WI38 (cell line): ENCODE measurements around the gene RSU1.

ENCODE experiments used
- H3K4me3 ChIP-seq: 2 replicates; pipeline ENCODE4 v1.5.1; 2011; ENCODE audit warnings: low read depth, mild to moderate bottlenecking, control low read depth, low read length
- TF ChIP-seq, protein P1 (sequence below): IDR thresholded peaks from 2 replicates; pipeline ENCODE4 v1.5.1; 2012; ENCODE audit warnings: low read depth, mild to moderate bottlenecking, control low read depth, low read length

Gene RSU1

DNA sequence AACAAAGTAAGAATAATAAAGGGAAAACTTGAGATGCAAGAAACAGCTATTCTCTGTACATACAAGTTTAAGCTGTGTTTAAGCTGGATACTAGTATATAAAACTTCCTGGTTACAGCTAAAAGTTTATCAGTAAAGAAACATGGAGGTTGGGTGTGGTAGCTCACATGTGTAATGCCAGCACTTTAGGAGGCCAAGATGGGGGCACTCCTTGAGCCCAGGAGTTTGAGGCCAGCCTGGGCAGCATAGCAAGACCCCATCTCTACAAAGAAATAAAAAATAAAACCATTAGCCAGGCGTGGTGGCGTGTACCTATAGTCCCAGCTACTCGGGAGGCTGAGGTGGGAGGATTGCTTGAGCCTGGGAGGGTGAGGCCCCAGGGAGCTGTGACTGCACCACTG is 3.2 kb downstream of the RSU1 start:
- no peak overlapping the region for H3K4me3 ChIP-seq
- TF ChIP-seq, protein P1, sequence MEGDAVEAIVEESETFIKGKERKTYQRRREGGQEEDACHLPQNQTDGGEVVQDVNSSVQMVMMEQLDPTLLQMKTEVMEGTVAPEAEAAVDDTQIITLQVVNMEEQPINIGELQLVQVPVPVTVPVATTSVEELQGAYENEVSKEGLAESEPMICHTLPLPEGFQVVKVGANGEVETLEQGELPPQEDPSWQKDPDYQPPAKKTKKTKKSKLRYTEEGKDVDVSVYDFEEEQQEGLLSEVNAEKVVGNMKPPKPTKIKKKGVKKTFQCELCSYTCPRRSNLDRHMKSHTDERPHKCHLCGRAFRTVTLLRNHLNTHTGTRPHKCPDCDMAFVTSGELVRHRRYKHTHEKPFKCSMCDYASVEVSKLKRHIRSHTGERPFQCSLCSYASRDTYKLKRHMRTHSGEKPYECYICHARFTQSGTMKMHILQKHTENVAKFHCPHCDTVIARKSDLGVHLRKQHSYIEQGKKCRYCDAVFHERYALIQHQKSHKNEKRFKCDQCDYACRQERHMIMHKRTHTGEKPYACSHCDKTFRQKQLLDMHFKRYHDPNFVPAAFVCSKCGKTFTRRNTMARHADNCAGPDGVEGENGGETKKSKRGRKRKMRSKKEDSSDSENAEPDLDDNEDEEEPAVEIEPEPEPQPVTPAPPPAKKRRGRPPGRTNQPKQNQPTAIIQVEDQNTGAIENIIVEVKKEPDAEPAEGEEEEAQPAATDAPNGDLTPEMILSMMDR, result no peak

DNA sequence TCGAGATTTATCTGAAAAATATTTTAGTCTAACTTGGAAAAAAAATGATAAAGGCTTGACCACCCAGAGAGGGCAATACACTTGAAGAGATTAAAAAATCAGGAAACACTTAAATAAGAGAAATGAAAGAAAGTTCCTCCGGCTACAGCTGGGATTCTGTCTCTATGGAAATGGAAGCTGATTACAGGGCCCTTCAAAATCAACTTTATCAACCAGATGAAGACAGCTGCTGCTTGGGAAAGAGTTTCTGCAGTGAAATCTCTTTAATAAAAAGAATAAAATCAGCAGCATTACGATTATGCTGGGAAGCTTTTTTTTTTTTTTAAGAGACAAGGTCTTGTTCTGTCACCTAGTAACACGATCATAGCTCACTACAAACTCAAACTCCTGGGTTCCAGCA is 4.5 kb downstream of the RSU1 start:
- H3K4me3 ChIP-seq, result no peak overlapping the region
- TF ChIP-seq, protein P1, result no peak

DNA sequence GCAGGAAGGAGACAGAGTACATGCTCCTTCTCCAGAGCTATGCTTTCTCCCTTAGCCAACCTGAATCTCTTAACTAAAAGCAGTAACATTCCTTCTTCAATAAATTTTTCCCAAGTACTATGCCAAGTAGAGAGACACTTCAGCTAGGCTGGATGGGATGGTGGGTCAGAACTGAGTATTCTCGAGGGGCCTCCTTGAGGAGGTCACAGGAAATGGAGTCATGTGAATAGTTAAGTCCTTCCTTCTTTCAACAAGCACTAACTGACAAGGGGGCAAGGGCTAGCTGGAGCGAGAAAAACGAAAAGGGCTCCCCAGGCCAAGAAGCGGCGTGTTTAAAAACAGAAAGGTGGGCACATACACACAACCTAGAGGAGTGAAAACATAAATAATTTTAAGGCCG is 5.5 kb downstream of the RSU1 start:
- H3K4me3 ChIP-seq, result no peak overlapping the region
- TF ChIP-seq, protein P1, result no peak

DNA sequence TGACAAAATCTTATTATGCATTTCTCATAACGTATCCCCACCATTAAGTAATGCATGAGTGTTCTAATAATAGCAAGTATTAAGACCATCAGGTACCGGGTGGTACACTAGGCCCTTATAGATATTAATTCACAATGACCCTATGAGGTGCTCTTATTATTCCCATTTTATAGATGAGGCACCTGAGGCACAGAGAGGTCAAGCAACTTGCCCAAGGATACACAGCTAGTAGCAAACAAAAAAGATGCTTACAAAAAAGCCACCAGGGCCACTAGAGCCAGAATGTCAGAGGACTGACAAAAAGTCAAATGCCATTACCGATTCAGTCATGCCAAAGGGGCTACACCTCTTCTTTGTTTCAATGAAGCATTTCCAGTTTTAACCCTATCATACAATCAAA is 5.9 kb downstream of the RSU1 start:
- TF ChIP-seq, protein P1, result no peak
- no peak overlapping the region for H3K4me3 ChIP-seq

DNA sequence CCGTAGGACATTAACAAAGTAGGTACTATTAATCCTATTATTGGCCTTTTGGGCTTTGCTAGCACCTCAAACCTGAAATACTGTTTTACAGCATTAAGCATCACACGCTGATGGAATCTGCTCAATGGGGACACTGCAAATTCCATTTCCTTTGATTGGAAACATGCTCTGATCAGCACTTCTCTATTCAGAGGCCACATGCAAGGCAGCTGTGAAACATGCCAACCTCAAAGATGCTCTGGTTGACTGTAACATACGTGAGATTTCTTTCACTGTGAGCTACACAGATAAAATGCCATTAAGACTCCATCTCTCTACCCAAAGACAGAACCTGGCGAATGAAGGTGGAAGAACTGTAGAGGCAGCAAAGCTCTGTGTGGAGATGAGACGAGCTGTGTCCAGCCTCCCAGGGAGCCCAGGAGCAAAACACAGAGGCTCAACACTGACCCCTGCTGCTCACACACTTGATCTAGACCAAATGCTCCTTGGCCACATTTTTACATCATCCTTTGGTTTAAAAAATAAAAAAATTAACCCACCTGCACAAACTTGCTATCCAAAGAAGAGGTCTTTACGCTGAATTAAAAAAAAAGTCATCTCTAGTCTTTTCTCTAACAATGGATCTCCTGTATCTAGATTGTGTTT is 8.0 kb downstream of the RSU1 start:
- TF ChIP-seq, protein P1, result peak; percentile 40
- H3K4me3 ChIP-seq, result no peak overlapping the region

DNA sequence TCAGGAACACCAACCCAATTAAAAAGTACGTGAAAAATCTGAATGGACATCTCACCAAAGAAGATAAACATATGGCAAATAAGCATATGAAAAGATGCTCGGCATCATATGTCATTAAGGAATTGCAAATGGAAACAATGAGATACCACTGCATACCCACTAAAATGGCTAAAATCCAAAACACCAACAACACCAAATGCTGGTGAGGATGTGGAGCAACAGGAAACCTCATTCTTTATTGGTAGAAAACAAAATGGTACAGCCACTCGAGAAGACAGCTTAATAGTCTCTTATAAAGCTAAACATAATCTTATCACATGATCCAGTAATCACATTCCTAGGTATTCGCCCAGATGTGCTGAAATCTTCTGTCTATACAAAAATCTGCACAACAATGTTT is 13.1 kb downstream of the RSU1 start:
- TF ChIP-seq, protein P1, result no peak
- H3K4me3 ChIP-seq, result no peak overlapping the region

DNA sequence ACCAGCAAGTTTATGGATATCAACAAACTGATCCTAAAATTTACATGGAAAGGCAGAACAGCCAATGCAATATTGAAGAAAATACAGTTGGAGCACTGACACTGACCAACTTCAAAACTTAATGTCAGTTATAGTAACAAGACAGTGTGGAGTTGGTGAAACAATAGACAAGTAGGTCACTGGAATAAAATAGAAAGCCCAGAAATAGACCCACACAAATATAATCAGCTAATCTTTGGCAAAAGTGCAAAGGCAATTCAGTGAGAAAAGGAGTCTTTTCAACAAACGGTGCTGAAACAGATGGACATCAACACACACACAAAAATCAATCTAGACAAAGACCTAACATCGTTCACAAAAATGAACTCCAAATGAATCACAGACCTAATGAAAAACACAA is 13.8 kb downstream of the RSU1 start:
- H3K4me3 ChIP-seq, result no peak overlapping the region
- TF ChIP-seq, protein P1, result no peak
